DOHH2 (cell line): ENCODE results near the gene CUBN.

Experiments
- CTCF ChIP-seq: fragments of 200-600 bp; sonication (generic); IDR thresholded peaks from one replicate; pipeline ENCODE4 v1.5.1; 2014; ENCODE audit warnings: antibody characterized with exemption, mild to moderate bottlenecking, low read depth, low read length; ENCODE audit not compliant: poor library complexity, severe bottlenecking
- EZH2phosphoT487 ChIP-seq: fragments of 200-600 bp; sonication (generic); IDR thresholded peaks from 2 replicates; pipeline ENCODE4 v1.6.1; 2017; ENCODE audit warnings: borderline replicate concordance, mild to moderate bottlenecking, antibody characterized with exemption, low read length, moderate library complexity, mixed read lengths

- TF ChIP-seq CTCF (no peak), EZH2phosphoT487 (no peak)
Observed at GRCh38 chr10:17175551-17175950, 45.9 kb upstream of the CUBN start.
